Osteoblast (primary cell): ENCODE results near the gene TMIE. TPM values are rescaled to one million over a fixed set of nuclear protein-coding genes. Genes with fewer than 3 reads are reported as not detected.

Experiments used
- DNase-seq: peaks from one replicate; pipeline ENCODE4 v3.0.0; 2011; ENCODE audit warnings: low spot score, mixed read lengths; ENCODE audit not compliant: insufficient read length; ENCODE audit errors: missing footprints
- H2AFZ ChIP-seq: 2 replicates; pipeline ENCODE4 v1.6.0; 2011; ENCODE audit warnings: mild to moderate bottlenecking, low read length
- H3K27ac ChIP-seq: 2 replicates; pipeline ENCODE4 v1.5.1; 2011; ENCODE audit warnings: mild to moderate bottlenecking, low read depth, low read length, moderate library complexity
- H3K27me3 ChIP-seq: 2 replicates; pipeline ENCODE4 v1.6.0; 2012; ENCODE audit warnings: mild to moderate bottlenecking, control low read depth, inconsistent platforms, low read length, moderate library complexity; ENCODE audit not compliant: insufficient read depth
- H3K36me3 ChIP-seq: 2 replicates; pipeline ENCODE4 v1.5.1; 2011; ENCODE audit warnings: mild to moderate bottlenecking, low read length, control low read depth, moderate library complexity; ENCODE audit not compliant: insufficient read depth
- H3K4me1 ChIP-seq: 2 replicates; pipeline ENCODE4 v1.5.1; 2011; ENCODE audit warnings: mild to moderate bottlenecking, low read length, control low read depth, moderate library complexity; ENCODE audit not compliant: insufficient read depth
- H3K4me2 ChIP-seq: 2 replicates; pipeline ENCODE4 v1.6.0; 2011; ENCODE audit warnings: mild to moderate bottlenecking, low read length; ENCODE audit not compliant: insufficient read depth
- H3K4me3 ChIP-seq: fragments of 200-600 bp; sonication (generic); 3 replicates; pipeline ENCODE4 v1.5.1; 2012; ENCODE audit warnings: mild to moderate bottlenecking, low read length, inconsistent platforms; ENCODE audit not compliant: insufficient read depth
- H3K79me2 ChIP-seq: 2 replicates; pipeline ENCODE4 v1.6.0; 2012; ENCODE audit warnings: mild to moderate bottlenecking, low read length, control low read depth, inconsistent platforms; ENCODE audit not compliant: insufficient read depth
- H3K9me3 ChIP-seq: 2 replicates; pipeline ENCODE4 v1.5.1; 2011; ENCODE audit warnings: low read depth, low read length, control low read depth
- H4K20me1 ChIP-seq: 2 replicates; pipeline ENCODE4 v1.6.0; 2012; ENCODE audit warnings: mild to moderate bottlenecking, low read length, control low read depth; ENCODE audit not compliant: insufficient read depth
- CTCF ChIP-seq: IDR thresholded peaks from 2 replicates; pipeline ENCODE4 v1.5.1; 2011; ENCODE audit warnings: mild to moderate bottlenecking, low read depth, low read length, moderate library complexity; ENCODE audit errors: extremely low read depth
- total RNA-seq: library from RNA; depleted of rRNA; stranded (reverse); fragments of >200 nt; gene quantifications from 2 replicates; pipeline ENCODE4 v1.2.3, GENCODE V29; 2012

The TMIE gene
- total RNA-seq, 1 donor: under 0.01 TPM

GRCh38 chr3:46690798-46691197 is 10.4 kb upstream of the TMIE start:
- H3K79me2 ChIP-seq: no peaks in the 10 kb centered on the region
- no peak overlapping the region for H3K4me2 ChIP-seq
- no peak overlapping the region for H3K4me3 ChIP-seq
- no peaks in the 10 kb centered on the region for H3K36me3 ChIP-seq
- no peaks in the 10 kb centered on the region for H4K20me1 ChIP-seq
- H3K27ac ChIP-seq: no peak overlapping the region
- no peak for TF ChIP-seq CTCF
- H2AFZ ChIP-seq: no peak overlapping the region
- H3K4me1 ChIP-seq: peaks cover 7% of the 10 kb centered on the region
- DNase-seq: no peak
- H3K27me3 ChIP-seq: peaks cover 7% of the 10 kb centered on the region
- no peaks in the 10 kb centered on the region for H3K9me3 ChIP-seq

- no peak for DNase-seq
- Histone ChIP-seq H3K4me2 (peak overlapping the region; percentile 88), H3K9me3 (no peaks in the 10 kb centered on the region), H3K27me3 (peaks cover 7% of the 10 kb centered on the region), H3K4me1 (peaks cover 7% of the 10 kb centered on the region), H3K79me2 (no peaks in the 10 kb centered on the region), H3K36me3 (no peaks in the 10 kb centered on the region), H3K27ac (no peak overlapping the region), H3K4me3 (peak overlapping the region; percentile 74), H4K20me1 (no peaks in the 10 kb centered on the region), H2AFZ (no peak overlapping the region)
- no peak for TF ChIP-seq CTCF
Measured at GRCh38 chr3:46692566-46692990, 8.6 kb upstream of the TMIE start.

- Histone ChIP-seq H3K27me3 (peaks cover 7% of the 10 kb centered on the region), H3K4me2 (peak within 1 kb of the TSS; percentile 88), H3K4me1 (peaks cover 7% of the 10 kb centered on the region), H4K20me1 (no peaks in the 10 kb centered on the region), H3K4me3 (peak within 1 kb of the TSS; percentile 74), H3K27ac (no peak within 1 kb of the TSS), H2AFZ (peak within 1 kb of the TSS; percentile 87), H3K9me3 (no peaks in the 10 kb centered on the region), H3K79me2 (no peaks in the 10 kb centered on the region), H3K36me3 (no peaks in the 10 kb centered on the region)
- TF ChIP-seq CTCF: no peak
- peak; percentile 95 for DNase-seq
Measured at GRCh38 chr3:46693038-46693891, 7.9 kb upstream of the TMIE start, which contains the start of gene ALS2CL. TSS of gene ALS2CL (minus strand) at chr3:46693679. CDS start at chr3:46689440, 4,239 bp downstream.

GRCh38 chr3:46693892-46694226 is 7.3 kb upstream of the TMIE start:
- Histone ChIP-seq H3K27me3 (peaks cover 7% of the 10 kb centered on the region), H3K4me1 (peaks cover 7% of the 10 kb centered on the region), H3K4me2 (peak overlapping the region; percentile 67), H3K36me3 (no peaks in the 10 kb centered on the region), H2AFZ (peak overlapping the region; percentile 59), H3K4me3 (peak overlapping the region; percentile 74), H4K20me1 (no peaks in the 10 kb centered on the region), H3K79me2 (no peaks in the 10 kb centered on the region), H3K27ac (no peak overlapping the region), H3K9me3 (no peaks in the 10 kb centered on the region)
- TF ChIP-seq CTCF: no peak
- peak; percentile 95 for DNase-seq
